Epithelial cell of prostate (primary cell): ENCODE results near the gene ADAT1.
A peak's percentile ranks its signal among the peaks of the same experiment; 100 is the strongest.
"Not testable (repeated sequence)": the region's sequence is repeated elsewhere in the genome, so short reads cannot be mapped to it uniquely, and the experiment has no call there.

ENCODE experiments used
- DNase-seq: peaks from one replicate; pipeline ENCODE4 v3.0.0-alpha.2; 2011; ENCODE audit warnings: low read depth, low spot score
- H3K27ac ChIP-seq: fragments of 450-650 bp; 2 replicates; pipeline ENCODE4 v1.5.1; 2017; ENCODE audit warnings: mild to moderate bottlenecking

Gene ADAT1

DNA sequence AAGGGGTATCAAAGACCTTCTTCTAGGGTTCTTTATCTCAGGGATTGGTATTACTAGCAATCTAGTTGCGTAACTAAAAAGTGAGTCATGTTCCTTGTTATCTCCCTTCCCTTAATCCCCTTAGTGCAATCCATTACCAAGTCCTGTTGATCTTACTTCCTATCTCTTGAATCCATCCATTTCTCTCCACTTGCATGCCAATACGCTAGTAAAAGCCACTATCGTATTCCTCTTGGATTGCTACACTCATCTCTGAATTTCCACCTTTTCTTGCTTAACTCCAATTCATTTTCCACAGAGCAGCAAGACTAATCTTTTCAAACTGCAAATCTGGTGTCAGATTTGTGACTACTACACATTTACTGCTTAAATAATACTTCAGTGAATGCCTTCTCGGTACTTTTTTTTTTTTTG, 1.8 kb upstream of the ADAT1 start:
- H3K27ac ChIP-seq, result no peak overlapping the region
- no peak for DNase-seq

DNA sequence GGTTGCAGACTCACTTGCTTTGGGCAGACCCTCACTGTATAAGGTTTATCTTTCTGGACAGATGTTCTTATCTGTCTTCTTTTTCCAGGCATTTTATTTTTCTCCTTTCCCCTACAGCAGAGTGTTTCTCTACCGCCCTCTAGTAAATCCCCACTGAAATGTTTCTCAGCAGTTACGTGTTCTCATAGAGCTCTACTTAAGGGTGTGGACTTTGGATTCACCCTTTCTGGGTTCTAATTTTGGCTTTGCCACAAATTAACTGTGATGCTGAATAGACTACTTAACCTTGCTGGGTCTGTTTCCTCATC, 2.0 kb downstream of the ADAT1 start:
- DNase-seq, result no peak

GRCh38 chr16:75620326-75621169, 2.5 kb downstream of the ADAT1 start:
- H3K27ac ChIP-seq, result no peak overlapping the region

More for the DNA sequence above, 2.0 kb downstream of the ADAT1 start:
- H3K27ac ChIP-seq, result no peak overlapping the region

DNA sequence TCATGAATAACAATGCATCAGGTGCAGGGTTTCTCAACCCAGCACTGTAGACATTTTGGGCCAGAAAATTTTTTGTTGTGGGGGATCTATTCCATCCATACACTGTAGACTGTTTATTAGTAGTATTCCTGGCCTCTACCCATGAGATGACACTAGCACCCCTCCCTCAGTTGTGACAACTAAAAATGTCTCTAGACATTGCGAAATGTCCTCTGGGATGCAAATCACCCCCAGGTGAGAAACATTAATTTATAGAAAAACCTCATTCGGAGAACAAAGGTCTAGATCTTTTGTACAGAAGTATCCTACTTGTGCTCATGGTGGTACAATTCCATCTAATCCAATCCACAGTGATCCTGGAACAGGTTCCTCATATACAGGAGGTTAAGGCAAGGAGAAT, 4.3 kb downstream of the ADAT1 start:
- H3K27ac ChIP-seq, result no peak overlapping the region
- no peak for DNase-seq

More at GRCh38 chr16:75620326-75621169, 2.5 kb downstream of the ADAT1 start:
- DNase-seq, result no peak

- no peak overlapping the region for H3K27ac ChIP-seq
- DNase-seq, result no peak
Observed at GRCh38 chr16:75617121-75617520, 6.0 kb downstream of the ADAT1 start.

GRCh38 chr16:75616521-75617010, 6.5 kb downstream of the ADAT1 start:
- no peak for DNase-seq

DNA sequence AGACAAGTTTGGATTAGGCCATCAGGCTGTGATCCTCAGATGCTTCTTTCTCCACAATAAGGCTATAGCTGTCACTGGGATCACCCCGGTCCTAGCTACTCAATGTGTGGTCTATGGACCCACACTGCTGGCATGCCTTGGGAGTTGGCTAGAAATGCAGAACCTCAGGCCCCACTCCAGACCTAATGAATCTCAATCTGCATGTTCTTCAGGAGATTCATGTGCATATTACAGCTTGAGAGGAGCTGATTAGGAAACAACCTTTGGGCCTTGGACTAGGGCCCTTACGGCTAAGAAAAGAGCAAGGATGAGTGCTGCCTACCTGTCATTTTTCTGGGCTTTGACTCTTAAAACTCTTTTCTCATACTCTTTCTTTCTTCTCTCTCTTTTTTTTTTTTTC, 7.5 kb downstream of the ADAT1 start:
- DNase-seq, result no peak
- H3K27ac ChIP-seq, result no peak overlapping the region

More at GRCh38 chr16:75616521-75617010, 6.5 kb downstream of the ADAT1 start:
- no peak overlapping the region for H3K27ac ChIP-seq

GRCh38 chr16:75614066-75614897, 8.8 kb downstream of the ADAT1 start:
- H3K27ac ChIP-seq, result no peak overlapping the region
- no peak for DNase-seq

DNA sequence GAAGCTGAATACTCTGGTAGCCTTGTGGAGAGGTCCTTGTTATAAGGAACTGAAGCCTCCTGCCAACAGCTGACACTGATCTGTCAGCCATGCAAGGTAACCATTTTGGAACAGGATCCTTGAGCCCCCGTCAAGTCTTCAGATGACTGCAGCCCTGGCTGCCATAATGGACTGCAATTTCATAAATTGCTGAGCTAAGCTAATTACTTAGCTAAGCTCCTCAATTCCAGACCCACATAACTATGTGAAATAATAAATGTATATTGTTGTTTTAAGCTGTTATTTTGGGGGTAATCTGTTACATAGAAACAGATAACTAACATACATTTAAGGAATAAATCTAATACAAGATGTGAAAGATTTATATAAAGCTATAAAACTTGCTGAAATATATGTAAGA, 16.6 kb downstream of the ADAT1 start:
- H3K27ac ChIP-seq, result no peak overlapping the region
- no peak for DNase-seq

DNA sequence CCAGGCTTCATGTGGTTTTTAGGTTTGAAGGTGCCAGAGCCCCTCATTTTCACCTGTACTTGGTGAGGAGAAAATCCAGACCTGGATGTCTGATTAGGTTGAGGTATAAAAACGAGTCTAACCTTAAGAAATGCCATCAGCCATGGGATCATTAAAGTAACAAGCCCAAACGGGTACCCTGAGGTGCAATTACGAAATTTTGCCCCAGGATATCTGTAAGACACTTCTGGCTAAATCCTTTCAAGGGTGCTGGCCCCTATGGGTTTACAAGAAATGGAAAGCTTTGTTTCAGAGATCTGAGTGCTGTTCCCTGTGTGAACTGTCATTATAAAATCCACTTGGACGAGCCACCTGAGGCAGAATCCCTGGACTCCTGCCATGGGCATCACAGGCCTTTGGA, 19.8 kb downstream of the ADAT1 start:
- no peak overlapping the region for H3K27ac ChIP-seq
- DNase-seq, result no peak

DNA sequence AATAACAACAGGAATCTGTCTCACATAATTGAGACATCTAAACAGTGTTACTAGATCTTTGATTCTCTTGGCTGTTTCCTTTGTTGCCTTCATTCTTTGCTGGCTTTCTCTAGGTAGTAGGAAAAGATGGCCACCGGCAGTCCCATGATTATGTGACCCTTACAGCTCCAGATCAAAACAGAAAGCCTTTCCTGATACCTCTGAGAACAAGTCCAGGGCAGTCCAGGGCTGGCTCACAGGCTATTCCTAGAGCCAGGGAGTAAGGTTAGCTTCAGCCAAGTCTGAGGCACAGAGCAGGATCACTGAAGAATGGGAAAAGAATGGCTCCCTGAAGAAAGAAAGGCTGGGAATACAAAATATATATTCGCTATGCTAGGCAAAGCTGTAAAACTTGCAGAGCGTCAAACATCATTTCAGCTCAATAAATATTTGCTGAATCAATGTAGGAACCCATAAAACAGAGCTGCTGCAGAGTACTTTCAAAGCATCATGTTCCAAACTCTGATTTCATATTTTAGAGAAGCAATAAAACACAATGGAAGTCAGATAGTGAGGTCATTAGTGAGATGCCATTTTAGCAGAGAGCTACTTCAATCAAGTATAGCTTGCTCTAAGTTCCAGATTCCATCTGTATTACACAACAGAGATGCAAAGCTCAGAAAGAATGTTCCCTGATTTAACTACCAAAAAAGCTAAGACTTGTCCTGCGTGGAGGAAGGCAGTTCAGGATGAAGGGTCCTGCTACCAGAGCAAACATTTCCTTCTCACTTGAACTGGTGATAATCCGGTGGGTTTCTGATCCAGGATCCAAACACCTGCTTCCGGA, 23.4 kb downstream of the ADAT1 start:
- H3K27ac ChIP-seq, result no peak overlapping the region
- DNase-seq, result no peak

DNA sequence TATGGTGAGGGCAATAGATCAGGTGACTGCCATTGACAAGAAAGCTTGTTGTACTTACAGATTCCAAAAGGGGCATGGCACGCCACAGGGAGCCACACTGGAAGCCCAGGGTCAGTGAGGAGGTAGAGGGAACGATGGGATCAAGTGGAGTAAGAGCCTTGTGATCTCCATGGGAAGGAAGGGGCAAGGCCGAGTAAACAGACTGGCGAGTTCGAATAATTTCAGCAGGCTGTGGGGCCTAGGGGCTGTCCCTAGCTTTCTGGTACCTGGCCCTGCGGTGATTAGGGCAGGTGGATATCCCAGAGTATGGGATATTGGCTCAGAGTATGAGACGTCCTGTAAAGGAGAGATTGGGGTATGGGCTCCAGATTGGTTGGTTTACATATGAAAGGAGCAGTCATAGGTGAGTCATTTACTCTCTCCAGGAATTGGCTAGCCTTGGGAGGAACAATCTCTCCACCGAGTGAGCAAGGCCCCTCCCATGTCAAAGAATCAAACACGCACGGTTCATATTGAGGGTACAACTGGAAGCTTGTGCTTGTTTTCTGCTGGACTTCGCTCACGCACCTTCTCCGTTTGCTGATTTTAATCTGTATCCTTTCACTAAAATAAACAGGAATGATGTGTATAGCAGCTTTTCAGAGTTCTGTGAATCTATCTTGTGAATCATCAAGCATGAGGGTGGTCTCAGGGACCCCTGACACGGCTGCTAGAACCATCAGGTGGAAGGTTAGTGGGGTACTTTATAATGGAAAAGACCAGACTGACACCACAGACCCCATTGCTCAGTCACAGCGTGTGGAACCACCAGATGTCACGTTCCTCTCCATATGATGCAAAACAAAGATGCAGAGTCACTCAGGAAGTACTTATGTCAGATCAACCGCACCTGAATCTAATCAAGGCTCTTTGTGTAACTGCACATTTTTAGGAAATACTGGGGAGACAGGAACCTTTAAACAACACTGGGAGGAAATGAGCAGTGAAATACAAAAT, 29.0 kb downstream of the ADAT1 start:
- DNase-seq, result no peak
- peak overlapping the region; percentile 54 for H3K27ac ChIP-seq

GRCh38 chr16:75593308-75593707, 29.8 kb downstream of the ADAT1 start:
- DNase-seq, result no peak
- H3K27ac ChIP-seq, result no peak overlapping the region

DNA sequence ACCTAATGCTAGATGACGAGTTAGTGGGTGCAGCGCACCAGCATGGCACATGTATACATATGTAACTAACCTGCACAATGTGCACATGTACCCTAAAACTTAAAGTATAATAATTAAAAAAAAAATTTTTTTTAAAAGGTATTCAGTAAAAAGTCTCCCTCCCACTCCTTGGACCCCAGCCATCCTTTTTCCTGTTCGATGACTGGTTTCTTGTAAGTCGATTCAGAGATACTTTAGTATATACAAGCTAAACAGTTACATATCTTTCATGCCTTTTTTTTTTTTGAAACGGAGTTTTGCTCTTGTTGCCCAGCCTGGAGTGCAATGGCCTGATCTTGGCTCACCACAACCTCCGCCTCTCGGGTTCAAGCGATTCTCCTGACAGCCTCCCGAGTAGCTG, 31.2 kb downstream of the ADAT1 start:
- not testable (repeated sequence) for H3K27ac ChIP-seq, DNase-seq

- no peak for DNase-seq
- no peak overlapping the region for H3K27ac ChIP-seq
Observed at GRCh38 chr16:75590920-75591843, 31.9 kb downstream of the ADAT1 start.

GRCh38 chr16:75589306-75589705, 33.8 kb downstream of the ADAT1 start:
- no peak overlapping the region for H3K27ac ChIP-seq
- DNase-seq, result no peak

- H3K27ac ChIP-seq, result no peak overlapping the region
- no peak for DNase-seq
Observed at GRCh38 chr16:75588716-75589115, 34.4 kb downstream of the ADAT1 start.

GRCh38 chr16:75584108-75584507, 39.0 kb downstream of the ADAT1 start:
- no peak for DNase-seq
- H3K27ac ChIP-seq, result no peak overlapping the region
